B cell (primary cell): ENCODE measurements around the gene CCDC39. TPM values are rescaled to one million over a fixed set of nuclear protein-coding genes. Genes with fewer than 3 reads are reported as not detected.

Experiments
- ATAC-seq: fragments of 200-7000 bp; cut with Tn5 transposase; one replicate; pipeline ENCODE4 v1.10.0; 2021; ENCODE audit warnings: low read depth, mild to moderate bottlenecking, moderate number of reproducible peaks, moderate library complexity
- CTCF ChIA-PET: fragments of 350-600 bp; sonication (Branson Sonifier 250); formaldehyde crosslinking; loops from one replicate; lab custom pipeline; 2021; ENCODE audit warnings: antibody characterized with exemption, inconsistent platforms; lab: Charles Lee
- POLR2A ChIA-PET: fragments of 350-600 bp; sonication (Branson Sonifier 250); formaldehyde crosslinking; loops from one replicate; lab custom pipeline; 2021; ENCODE audit warnings: antibody characterized with exemption; lab: Charles Lee
- DNase-seq: peaks from one replicate; pipeline ENCODE4 v3.0.0; 2013
- H2AFZ ChIP-seq: 2 replicates; pipeline ENCODE4 v1.6.1; 2012; ENCODE audit warnings: mild to moderate bottlenecking, low read depth, low read length; ENCODE audit not compliant: insufficient read depth, poor library complexity, severe bottlenecking
- H3K27ac ChIP-seq, 2 donors: 1 replicate in 1 of 2; 2 replicates in 1 of 2; pipeline ENCODE4 v1.5.1; 2012 to 2013; ENCODE audit warnings: low read length in 2 of 2, mild to moderate bottlenecking in 2 of 2, moderate library complexity in 1 of 2
- H3K27me3 ChIP-seq, 4 experiments: fragments of 200-600 bp in 1 of 4; sonication (generic) in 1 of 4; replicated peaks in 1 of 4; 1 replicate in 2 of 4; 2 replicates in 2 of 4; pipeline versions ENCODE4 v1.6.1 to v1.7.0; 2013 to 2016; ENCODE audit warnings: low read length in 3 of 4, mild to moderate bottlenecking in 2 of 4, mixed read lengths in 1 of 4, moderate library complexity in 1 of 4; ENCODE audit not compliant: insufficient read depth in 4 of 4, control insufficient read depth in 3 of 4; ENCODE audit errors: control extremely low read depth in 1 of 4
- H3K36me3 ChIP-seq, 2 experiments: replicated peaks in 1 of 2; 1 replicate in 1 of 2; 2 replicates in 1 of 2; pipeline versions ENCODE4 v1.6.1 to v1.7.1; 2013; ENCODE audit warnings: low read length in 1 of 2; ENCODE audit not compliant: insufficient read depth in 2 of 2, control insufficient read depth in 1 of 2; ENCODE audit errors: control extremely low read depth in 1 of 2, extremely low read depth in 1 of 2
- H3K4me1 ChIP-seq, 2 donors: fragments of 200-600 bp in 1 of 2; sonication (generic) in 1 of 2; 1 replicate in 1 of 2; 2 replicates in 1 of 2; pipeline versions ENCODE4 v1.5.1 to v1.6.1; 2013 to 2017; ENCODE audit warnings: low read length in 2 of 2; ENCODE audit not compliant: control insufficient read depth in 2 of 2, insufficient read depth in 2 of 2
- H3K4me2 ChIP-seq: replicated peaks from 2 replicates; pipeline ENCODE3; 2012; ENCODE audit warnings: mild to moderate bottlenecking, low read depth, low read length; ENCODE audit not compliant: poor library complexity, severe bottlenecking
- H3K4me3 ChIP-seq, 5 experiments: fragments of 200-600 bp in 1 of 5; sonication (generic) in 1 of 5; 1 replicate in 3 of 5; 2 replicates in 2 of 5; pipeline versions ENCODE4 v1.5.1 to v1.7.0; 2011 to 2016; ENCODE audit warnings: low read length in 4 of 5, mild to moderate bottlenecking in 4 of 5, low read depth in 2 of 5, control low read depth in 1 of 5, moderate library complexity in 1 of 5; ENCODE audit not compliant: insufficient read depth in 1 of 5; ENCODE audit errors: control extremely low read depth in 1 of 5, extremely low read depth in 1 of 5
- H3K79me2 ChIP-seq: fragments of 200-600 bp; sonication (generic); one replicate; pipeline ENCODE4 v1.6.0; 2016; ENCODE audit warnings: low read length; ENCODE audit not compliant: control insufficient read depth, insufficient read depth
- H3K9ac ChIP-seq: fragments of 200-600 bp; sonication (generic); 2 replicates; pipeline ENCODE4 v1.6.1; 2017; ENCODE audit warnings: mild to moderate bottlenecking, low read length, moderate library complexity
- H3K9me3 ChIP-seq, 3 donors: one replicate each; pipeline versions ENCODE4 v1.6.1 to v1.7.1; 2013; ENCODE audit warnings: low read length in 2 of 3; ENCODE audit not compliant: control insufficient read depth in 2 of 3, insufficient read depth in 1 of 3; ENCODE audit errors: control extremely low read depth in 1 of 3
- H4K20me1 ChIP-seq: 2 replicates; pipeline ENCODE4 v1.6.0; 2012; ENCODE audit warnings: mild to moderate bottlenecking, low read length; ENCODE audit not compliant: insufficient read depth, control insufficient read depth, poor library complexity, severe bottlenecking
- H3K27ac Mint-ChIP-seq: one replicate; pipeline ENCODE4 v1.8.0; 2021; ENCODE audit warnings: mixed read lengths
- H3K27me3 Mint-ChIP-seq: one replicate; pipeline ENCODE4 v1.8.0; 2021; ENCODE audit warnings: mixed read lengths
- H3K4me1 Mint-ChIP-seq: one replicate; pipeline ENCODE4 v1.8.0; 2021; ENCODE audit warnings: mixed read lengths
- H3K4me3 Mint-ChIP-seq: one replicate; pipeline ENCODE4 v1.8.0; 2021; ENCODE audit warnings: mixed read lengths
- H3K9me3 Mint-ChIP-seq: one replicate; pipeline ENCODE4 v1.8.0; 2022; ENCODE audit warnings: mixed read lengths; ENCODE audit not compliant: insufficient read depth
- CTCF ChIP-seq: fragments of 200-600 bp; IDR thresholded peaks from one replicate; pipeline ENCODE4 v1.8.0; 2022; ENCODE audit warnings: antibody characterized with exemption, mild to moderate bottlenecking
- EZH2 ChIP-seq: IDR thresholded peaks from 2 replicates; pipeline ENCODE4 v1.6.1; 2012; ENCODE audit warnings: borderline replicate concordance, low read depth, mild to moderate bottlenecking, moderate library complexity, low read length; ENCODE audit not compliant: insufficient read depth, poor library complexity, severe bottlenecking
- WGBS: methylation state at CpG from one replicate; pipeline ENCODE4 v1.1.5; 2013; ENCODE audit warnings: missing lambda C conversion rate; ENCODE audit not compliant: insufficient coverage; 5-methylcytosine and 5-hydroxymethylcytosine counted together
- intact Hi-C: fragments of 100-400 bp; cut with micrococcal nuclease; formaldehyde crosslinking; loops from one replicate; pipeline ENCODE4 v1.10.0; 2022
- polyA plus RNA-seq: library from polyadenylated mRNA; depleted of rRNA; stranded (reverse); fragments of >200 nt; gene quantifications from 2 replicates; pipeline ENCODE4 v1.2.3, GENCODE V29; 2012
- total RNA-seq, 2 donors: library from RNA; stranded (reverse); fragments of 120-200 nt in 1 of 2; gene quantifications; 1 replicate in 1 of 2; 2 replicates in 1 of 2; pipeline versions ENCODE4 v1.2.3 to v1.2.4, GENCODE V29; 2013 to 2022

CCDC39 gene
- total and polyA plus RNA-seq, 2 donors (not counting 1 experiment from before 2014, with no cell fraction given) = not detected

GRCh38 chr3:180575571-180575970 is 103.7 kb downstream of the CCDC39 start:
- Histone ChIP-seq H3K27me3 (peaks cover 0 to 7% (median 0%) of the 10 kb centered on the region in 4 experiments), H3K4me3 (no peak overlapping the region), H4K20me1 (no peaks in the 10 kb centered on the region), H3K27ac (no peak overlapping the region), H3K9ac (no peak overlapping the region), H3K79me2 (no peaks in the 10 kb centered on the region), H3K9me3 (no peaks in the 10 kb centered on the region), H2AFZ (no peak overlapping the region), H3K4me1 (no peaks in the 10 kb centered on the region), H3K36me3 (no peaks in the 10 kb centered on the region), H3K4me2 (no peak overlapping the region)
- H3K27ac Mint-ChIP-seq = no peak overlapping the region
- no peaks in the 10 kb centered on the region for H3K9me3 Mint-ChIP-seq
- peaks cover 8% of the 10 kb centered on the region for H3K27me3 Mint-ChIP-seq
- no peak for DNase-seq
- no peak overlapping the region for H3K4me3 Mint-ChIP-seq
- intact Hi-C loops = no loop called here
- TF ChIP-seq CTCF (no peak), EZH2 (no peak)
- WGBS = no CpG with 5 or more reads among the region's 3 CpGs
- ChIA-PET POLR2A (no interaction called here), CTCF (no interaction called here)
- ATAC-seq = no peak
- no peaks in the 10 kb centered on the region for H3K4me1 Mint-ChIP-seq

DNA sequence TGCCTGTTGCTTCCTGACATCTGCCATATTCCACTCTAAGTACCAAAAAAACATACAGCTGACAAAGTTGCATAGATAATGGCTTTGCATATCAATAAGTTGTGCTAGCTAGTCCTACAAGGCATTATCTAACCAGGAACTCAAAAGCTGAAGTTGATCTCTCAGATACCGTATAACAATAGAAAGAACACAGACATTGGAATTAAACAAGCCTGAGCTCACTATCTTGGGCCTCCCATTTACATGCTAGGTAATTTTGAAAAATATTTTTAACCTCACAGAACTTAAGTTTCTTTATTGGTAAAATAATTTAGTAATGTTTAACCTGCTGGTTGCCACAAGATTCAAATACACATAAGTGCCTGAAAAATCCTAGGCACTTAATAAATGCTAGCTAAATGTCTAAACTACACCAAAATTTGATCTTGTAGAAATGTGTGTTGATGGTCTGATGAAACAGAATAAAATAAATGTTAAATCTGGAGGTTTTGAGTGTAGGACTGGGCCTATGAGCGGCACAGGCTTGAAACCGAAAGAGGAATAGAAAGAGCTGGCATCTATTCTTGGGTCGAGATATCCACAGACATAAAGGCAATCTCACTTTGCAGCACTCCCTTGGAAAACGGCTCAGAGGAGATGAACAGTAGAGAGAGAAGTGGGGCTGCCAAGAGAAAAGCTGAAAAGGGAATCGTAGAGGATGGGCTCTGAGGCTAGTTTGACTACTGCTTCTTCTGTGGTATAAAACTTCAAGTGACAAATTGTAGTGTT is 107.3 kb downstream of the CCDC39 start:
- Histone ChIP-seq H3K4me2 (no peak overlapping the region), H3K36me3 (no peaks in the 10 kb centered on the region), H3K4me1 (no peaks in the 10 kb centered on the region), H4K20me1 (no peaks in the 10 kb centered on the region), H3K27ac (no peak overlapping the region), H3K9me3 (no peaks in the 10 kb centered on the region), H3K4me3 (no peak overlapping the region), H3K79me2 (no peaks in the 10 kb centered on the region), H3K9ac (no peak overlapping the region), H3K27me3 (no peaks in the 10 kb centered on the region), H2AFZ (no peak overlapping the region)
- ChIA-PET CTCF (no interaction called here), POLR2A (interaction anchor here (0.5 kb wide), 1 partner anchor 1424 kb away, joined by 12 read pairs; no protein-coding TSS in a partner anchor)
- Mint-ChIP-seq H3K4me1 (no peaks in the 10 kb centered on the region), H3K27ac (no peak overlapping the region), H3K9me3 (no peaks in the 10 kb centered on the region), H3K27me3 (peaks cover 14% of the 10 kb centered on the region), H3K4me3 (no peak overlapping the region)
- no peak for DNase-seq
- 100% methylated on average over 1 of the region's 6 CpGs for WGBS
- ATAC-seq = no peak
- TF ChIP-seq CTCF = no peak
- no peak for TF ChIP-seq EZH2
- intact Hi-C loops = no loop called here
